WI38 (cell line): ENCODE measurements around the gene TRIO.

Source experiments
- H3K4me3 ChIP-seq: 2 replicates; pipeline ENCODE4 v1.5.1; 2011; ENCODE audit warnings: low read depth, mild to moderate bottlenecking, control low read depth, low read length
- CTCF ChIP-seq: IDR thresholded peaks from 2 replicates; pipeline ENCODE4 v1.5.1; 2012; ENCODE audit warnings: low read depth, mild to moderate bottlenecking, control low read depth, low read length

Gene TRIO

DNA sequence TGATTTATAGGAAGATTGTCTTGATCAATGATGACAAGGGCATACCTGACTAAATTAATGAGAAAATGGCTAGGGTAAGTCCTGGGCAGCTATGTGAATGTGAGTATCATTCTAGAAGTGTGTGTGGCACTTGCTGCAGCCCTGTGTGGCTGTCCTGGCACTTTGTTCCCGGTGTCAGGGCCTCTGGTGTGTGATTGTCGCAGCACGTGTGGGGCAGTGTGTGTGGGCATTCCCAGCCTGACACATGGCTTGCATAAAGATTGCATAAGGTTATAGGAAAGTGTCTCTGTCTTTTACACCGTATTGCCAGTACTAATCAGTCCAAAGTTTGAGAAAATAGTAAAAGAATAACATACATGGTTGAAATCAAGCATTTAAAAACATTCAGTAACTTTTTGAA is 74.4 kb downstream of the TRIO start:
- no peak for TF ChIP-seq CTCF
- no peak overlapping the region for H3K4me3 ChIP-seq

GRCh38 chr5:14218011-14218410 is 74.9 kb downstream of the TRIO start:
- H3K4me3 ChIP-seq, result no peak overlapping the region
- no peak for TF ChIP-seq CTCF

DNA sequence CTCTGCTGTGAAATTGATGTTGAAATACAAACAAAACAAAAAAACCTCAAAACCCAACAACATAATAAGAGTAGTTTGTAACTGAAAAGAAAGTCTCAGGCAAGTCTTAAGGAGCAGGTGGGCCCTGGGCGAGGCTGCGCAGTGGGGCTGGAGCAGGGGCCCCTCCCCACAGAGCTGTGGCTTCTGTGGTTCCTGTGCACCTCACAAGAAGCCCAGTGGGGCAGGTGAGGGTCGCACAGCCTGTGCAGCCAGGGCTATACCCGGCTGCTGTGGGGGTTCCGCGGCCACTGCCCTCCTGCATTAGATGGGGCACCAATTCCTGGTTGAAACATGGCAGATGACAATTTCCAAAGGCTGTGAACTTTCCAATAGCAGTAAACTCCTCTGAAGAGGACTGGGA is 75.3 kb downstream of the TRIO start:
- no peak for TF ChIP-seq CTCF
- H3K4me3 ChIP-seq, result no peak overlapping the region

GRCh38 chr5:14218897-14219573 is 75.9 kb downstream of the TRIO start:
- no peak overlapping the region for H3K4me3 ChIP-seq
- TF ChIP-seq CTCF, result no peak

DNA sequence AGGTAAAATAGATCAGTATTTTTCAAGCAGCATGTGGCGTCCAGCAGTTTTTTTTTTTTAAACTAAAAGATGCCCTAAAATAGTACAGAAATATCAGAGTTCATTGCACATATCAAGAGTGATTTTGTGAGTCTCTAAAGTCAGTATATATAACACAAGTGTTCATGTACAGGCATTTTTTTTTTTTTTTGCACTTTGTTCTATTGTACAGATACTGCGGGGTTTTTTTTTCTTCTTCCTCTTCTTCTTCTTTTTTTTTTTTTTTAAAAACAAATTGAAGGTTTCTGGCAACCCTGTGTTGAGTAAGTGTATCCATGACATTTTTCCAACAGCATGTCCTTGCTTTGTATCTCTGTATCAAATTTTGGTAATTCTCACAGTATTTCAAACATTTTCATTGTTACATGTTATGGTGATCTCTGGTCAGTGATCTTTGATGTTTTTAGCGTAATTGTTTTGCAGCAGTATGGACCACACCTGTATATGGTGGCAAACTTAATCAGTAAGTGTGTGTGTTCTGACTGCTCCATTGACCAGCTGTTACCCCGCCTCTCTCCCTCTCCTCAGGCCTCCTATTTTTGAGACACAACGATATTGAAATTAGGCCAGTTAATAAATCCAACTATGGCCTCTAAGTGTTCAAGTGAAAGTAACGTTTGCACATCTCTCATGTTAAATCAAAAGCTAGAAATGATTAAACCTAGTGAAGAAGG is 76.8 kb downstream of the TRIO start:
- no peak for TF ChIP-seq CTCF
- H3K4me3 ChIP-seq, result no peak overlapping the region

DNA sequence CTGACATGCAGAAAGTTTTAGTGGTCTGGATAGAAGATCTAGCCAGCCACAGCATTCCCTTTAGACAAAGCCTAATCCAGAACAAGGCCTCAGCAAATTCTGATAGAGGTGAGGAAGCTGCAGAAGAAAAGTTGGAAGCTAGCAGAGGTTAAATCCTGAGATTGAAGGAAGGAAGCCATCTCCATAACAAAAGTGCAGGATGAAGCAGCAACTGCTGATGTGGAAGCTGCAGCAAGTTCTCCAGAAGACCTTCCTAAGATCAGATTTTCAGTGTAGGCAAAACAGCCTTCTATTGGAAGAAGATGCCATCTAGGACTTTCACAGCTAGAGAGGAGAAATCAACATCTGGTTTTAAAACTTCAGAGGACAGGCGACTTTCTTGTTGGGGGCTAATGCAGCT is 77.5 kb downstream of the TRIO start:
- TF ChIP-seq CTCF, result no peak
- H3K4me3 ChIP-seq, result no peak overlapping the region

DNA sequence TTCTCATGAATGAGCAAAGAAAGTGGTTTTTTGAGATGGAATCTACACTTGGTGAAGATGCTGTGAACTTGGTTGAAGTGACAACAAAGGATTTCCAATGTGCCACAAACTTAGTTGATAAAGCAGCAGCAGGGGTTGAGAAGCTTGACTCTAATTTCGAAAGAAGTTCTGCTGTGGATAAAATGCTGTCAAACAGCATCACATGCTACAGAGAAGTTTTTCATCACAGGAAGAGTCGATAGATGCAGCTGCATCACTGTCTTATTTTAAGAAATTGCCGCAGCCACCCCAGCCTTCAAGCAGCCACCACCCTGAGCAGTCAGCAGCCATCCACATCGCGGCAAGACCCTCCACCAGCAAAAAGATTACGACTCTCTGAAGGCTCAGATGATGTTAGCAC is 78.6 kb downstream of the TRIO start:
- no peak for TF ChIP-seq CTCF
- H3K4me3 ChIP-seq, result no peak overlapping the region
